Right lobe of liver (tissue), 4 donors: ENCODE data around the gene REV3L.

Source experiments
- CTCF ChIP-seq, 4 donors: fragments of 200-600 bp in 3 of 4; fragments of 450-650 bp in 1 of 4; IDR thresholded peaks; one replicate each; pipeline versions ENCODE4 v1.5.1 to v1.8.0; 2016 to 2022; ENCODE audit warnings: antibody characterized with exemption in 4 of 4, mild to moderate bottlenecking in 2 of 4
- POLR2A ChIP-seq: fragments of 450-650 bp; IDR thresholded peaks from one replicate; pipeline ENCODE4 v1.6.1; 2017; ENCODE audit warnings: antibody characterized with exemption, mild to moderate bottlenecking
- donor health status: DM: no; HTN: no; CAD: no.
- donor health status: DM: no; HTN: no; CAD: no.
- donor health status: DM: no; HTN: yes; CAD: no.

- no peak for TF ChIP-seq CTCF (IDR thresholded peaks at IDR 0.05)
- no peak for TF ChIP-seq POLR2A
Measured at GRCh38 chr6:111520524-111520923, 37.5 kb upstream of the REV3L start.
